Gastroesophageal sphincter (tissue), 3 donors: ENCODE results near the gene NUP62.

ENCODE experiments used
- CTCF ChIP-seq, 4 experiments: fragments of 200-600 bp in 2 of 4; fragments of 450-650 bp in 2 of 4; sonication (generic) in 1 of 4; IDR thresholded peaks; one replicate each; pipeline ENCODE4 v1.5.1; 2017 to 2019; ENCODE audit warnings: antibody characterized with exemption in 4 of 4, mild to moderate bottlenecking in 2 of 4, moderate library complexity in 2 of 4
- POLR2A ChIP-seq, 2 donors: fragments of 450-650 bp; IDR thresholded peaks; one replicate each; pipeline ENCODE4 v1.6.1; 2017; ENCODE audit warnings: antibody characterized with exemption in 2 of 2, mild to moderate bottlenecking in 2 of 2, moderate library complexity in 1 of 2

- no peak for TF ChIP-seq CTCF (IDR thresholded peaks at IDR 0.05)
- TF ChIP-seq POLR2A (IDR thresholded peaks at IDR 0.05) = no peak
Measured at GRCh38 chr19:49913720-49914119, 15.6 kb downstream of the NUP62 start.
